ENCODE results near the gene COPS3. TPM values are rescaled to one million over a fixed set of nuclear protein-coding genes. Genes with fewer than 3 reads are reported as not detected.
"Not testable (repeated sequence)": the region's sequence is repeated elsewhere in the genome, so short reads cannot be mapped to it uniquely, and the experiment has no call there.

The COPS3 gene
- total RNA-seq, 1 donor from 2014 or later, result 52.7 TPM

- DNase-seq (ENCODE audit: low spot score), result no peak
- Mint-ChIP-seq H3K36me3 (ENCODE audit: low read depth, unreplicated experiment) (no peaks in the 10 kb centered on the region), H3K27me3 (ENCODE audit: unreplicated experiment) (peaks cover 3% of the 10 kb centered on the region), H3K9me3 (ENCODE audit: unreplicated experiment) (no peaks in the 10 kb centered on the region), H3K4me3 (ENCODE audit: unreplicated experiment) (no peak overlapping the region), H3K4me1 (ENCODE audit: unreplicated experiment) (peaks cover 6% of the 10 kb centered on the region), H3K27ac (ENCODE audit: unreplicated experiment) (no peak overlapping the region)
- no peak for TF ChIP-seq CTCF (IDR thresholded peaks at IDR 0.05; ENCODE audit: unreplicated experiment)
Observed at GRCh38 chr17:17295141-17295540, 14.1 kb upstream of the COPS3 start.

DNA sequence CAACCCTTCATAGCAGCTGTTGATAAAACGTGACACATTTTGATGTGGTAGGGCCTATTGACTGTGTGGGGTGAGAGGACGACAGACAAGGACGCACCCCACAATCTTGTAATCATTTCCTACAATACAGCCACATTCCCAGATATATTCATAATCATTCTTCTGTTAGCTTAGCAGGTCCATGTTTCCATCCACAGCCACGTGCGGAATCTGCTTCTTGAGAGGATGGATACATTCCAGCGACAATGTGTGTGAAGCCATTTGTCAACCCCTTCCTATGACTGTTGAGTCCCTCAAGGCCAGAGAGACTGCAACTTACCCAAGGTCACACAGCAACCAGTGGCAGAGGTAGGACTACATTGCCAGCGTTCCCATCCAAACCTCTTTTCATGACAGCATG is 8.7 kb upstream of the COPS3 start:
- H3K4me3 Mint-ChIP-seq (ENCODE audit: unreplicated experiment), result no peak overlapping the region
- peaks cover 7% of the 10 kb centered on the region for H3K4me1 Mint-ChIP-seq (ENCODE audit: unreplicated experiment)
- no peak for DNase-seq (ENCODE audit: low spot score)
- peaks cover 3% of the 10 kb centered on the region for H3K27me3 Mint-ChIP-seq (ENCODE audit: unreplicated experiment)
- no peak overlapping the region for H3K27ac Mint-ChIP-seq (ENCODE audit: unreplicated experiment)
- TF ChIP-seq CTCF (IDR thresholded peaks at IDR 0.05; ENCODE audit: unreplicated experiment), result no peak
- H3K36me3 Mint-ChIP-seq (ENCODE audit: low read depth, unreplicated experiment), result no peaks in the 10 kb centered on the region
- no peaks in the 10 kb centered on the region for H3K9me3 Mint-ChIP-seq (ENCODE audit: unreplicated experiment)

- TF ChIP-seq CTCF (IDR thresholded peaks at IDR 0.05; ENCODE audit: unreplicated experiment), result no peak
- Mint-ChIP-seq H3K36me3 (ENCODE audit: low read depth, unreplicated experiment) (no peaks in the 10 kb centered on the region), H3K27me3 (ENCODE audit: unreplicated experiment) (peaks cover 3% of the 10 kb centered on the region), H3K27ac (ENCODE audit: unreplicated experiment) (no peak overlapping the region), H3K4me3 (ENCODE audit: unreplicated experiment) (no peak overlapping the region), H3K4me1 (ENCODE audit: unreplicated experiment) (peaks cover 7% of the 10 kb centered on the region), H3K9me3 (ENCODE audit: unreplicated experiment) (no peaks in the 10 kb centered on the region)
- DNase-seq (ENCODE audit: low spot score), result no peak
Observed at GRCh38 chr17:17289086-17289485, 8.0 kb upstream of the COPS3 start.

- no peaks in the 10 kb centered on the region for H3K9me3 Mint-ChIP-seq (ENCODE audit: unreplicated experiment)
- no peaks in the 10 kb centered on the region for H3K36me3 Mint-ChIP-seq (ENCODE audit: low read depth, unreplicated experiment)
- TF ChIP-seq CTCF (IDR thresholded peaks at IDR 0.05; ENCODE audit: unreplicated experiment), result no peak
- no peak for DNase-seq (ENCODE audit: low spot score)
- H3K4me3 Mint-ChIP-seq (ENCODE audit: unreplicated experiment), result no peak overlapping the region
- H3K27me3 Mint-ChIP-seq (ENCODE audit: unreplicated experiment), result peaks cover 10% of the 10 kb centered on the region
- H3K27ac Mint-ChIP-seq (ENCODE audit: unreplicated experiment), result no peak overlapping the region
- H3K4me1 Mint-ChIP-seq (ENCODE audit: unreplicated experiment), result peaks cover 9% of the 10 kb centered on the region
Observed at GRCh38 chr17:17285951-17286350, 4.9 kb upstream of the COPS3 start.

DNA sequence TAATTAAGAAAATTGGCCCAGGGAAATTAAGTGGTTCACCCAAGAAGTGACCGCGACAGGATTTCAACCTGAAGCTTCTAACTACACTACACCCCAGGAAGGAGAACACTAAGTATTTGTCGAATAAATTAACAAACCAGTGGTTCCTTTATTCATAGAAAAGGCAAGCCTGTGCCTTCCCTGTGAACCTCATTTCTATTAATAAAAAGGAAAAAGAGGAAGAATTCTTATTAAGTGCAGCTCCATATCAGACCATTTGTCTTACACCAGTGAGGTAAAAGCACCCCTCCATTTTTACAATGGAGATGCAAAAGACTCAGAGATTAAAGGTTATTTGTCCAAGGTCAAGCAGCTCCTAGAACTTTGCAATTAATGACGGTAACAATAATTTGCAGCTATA is 1.7 kb downstream of the COPS3 start:
- Mint-ChIP-seq H3K9me3 (ENCODE audit: unreplicated experiment) (no peaks in the 10 kb centered on the region), H3K4me1 (ENCODE audit: unreplicated experiment) (peaks cover 5% of the 10 kb centered on the region), H3K36me3 (ENCODE audit: low read depth, unreplicated experiment) (peaks cover 3% of the 10 kb centered on the region), H3K27ac (ENCODE audit: unreplicated experiment) (peak overlapping the region; percentile 52), H3K27me3 (ENCODE audit: unreplicated experiment) (peaks cover 9% of the 10 kb centered on the region), H3K4me3 (ENCODE audit: unreplicated experiment) (peak overlapping the region; percentile 98)
- no peak for DNase-seq (ENCODE audit: low spot score)
- TF ChIP-seq CTCF (IDR thresholded peaks at IDR 0.05; ENCODE audit: unreplicated experiment), result no peak

DNA sequence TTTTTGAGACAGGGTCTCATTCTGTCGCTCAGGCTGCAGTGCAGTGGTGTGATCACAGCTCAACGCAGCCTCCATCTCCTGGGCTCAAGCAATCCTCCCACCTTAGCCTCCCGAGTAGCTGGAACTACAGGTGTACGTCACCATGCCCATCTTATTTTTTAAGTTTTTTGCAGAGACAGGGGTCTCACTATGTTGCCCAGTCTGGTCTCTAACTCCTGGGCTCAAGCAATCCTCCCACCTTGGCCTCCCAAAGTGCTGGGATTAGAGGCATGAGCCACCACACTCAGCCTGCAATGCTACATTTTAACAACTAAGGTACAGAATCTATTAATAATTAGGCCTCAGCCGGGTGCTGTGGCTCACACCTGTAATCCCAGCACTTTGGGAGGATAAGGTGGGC is 3.6 kb downstream of the COPS3 start:
- not testable (repeated sequence) for H3K27me3 Mint-ChIP-seq (ENCODE audit: unreplicated experiment); H3K4me1 Mint-ChIP-seq (ENCODE audit: unreplicated experiment)

More for the DNA sequence above, 3.6 kb downstream of the COPS3 start:
- not testable (repeated sequence) for H3K36me3 Mint-ChIP-seq (ENCODE audit: low read depth, unreplicated experiment); DNase-seq (ENCODE audit: low spot score); H3K9me3 Mint-ChIP-seq (ENCODE audit: unreplicated experiment); H3K4me3 Mint-ChIP-seq (ENCODE audit: unreplicated experiment); H3K27ac Mint-ChIP-seq (ENCODE audit: unreplicated experiment)
